Transverse colon (tissue), 4 donors: Measurements from ENCODE around the gene HSPA1L. TPM values are rescaled to one million over a fixed set of nuclear protein-coding genes. Genes with fewer than 3 reads are reported as not detected.
A peak's percentile ranks its signal among the peaks of the same experiment; 100 is the strongest.

Source experiments
- DNase-seq: peaks from one replicate; pipeline ENCODE4 v3.0.0-alpha.2; 2019
- H3K27ac ChIP-seq, 4 donors: fragments of 200-600 bp; sonication (generic); 2 replicates each; pipeline ENCODE4 v1.5.1; 2016 to 2018; ENCODE audit warnings: inconsistent platforms in 4 of 4
- H3K27me3 ChIP-seq: fragments of 200-600 bp; sonication (generic); 2 replicates; pipeline ENCODE4 v1.5.1; 2017; ENCODE audit warnings: inconsistent platforms
- H3K36me3 ChIP-seq, 4 donors: fragments of 200-600 bp; sonication (generic); 2 replicates each; pipeline ENCODE4 v1.5.1; 2017 to 2019; ENCODE audit warnings: inconsistent platforms in 4 of 4
- H3K4me1 ChIP-seq, 4 donors: fragments of 200-600 bp; sonication (generic); 2 replicates each; pipeline ENCODE4 v1.5.1; 2017 to 2020; ENCODE audit warnings: inconsistent platforms in 4 of 4
- H3K4me3 ChIP-seq, 4 donors: fragments of 200-600 bp; sonication (generic); 1 replicate in 1 of 4; 2 replicates in 3 of 4; pipeline versions ENCODE4 v1.5.1 to v1.6.1; 2017 to 2019; ENCODE audit warnings: inconsistent platforms in 4 of 4
- H3K9me3 ChIP-seq, 2 donors: fragments of 200-600 bp; sonication (generic); 2 replicates each; pipeline ENCODE4 v1.5.1; 2017 to 2019; ENCODE audit warnings: inconsistent platforms in 2 of 2
- CTCF ChIP-seq, 5 experiments: fragments of 200-600 bp in 3 of 5; fragments of 450-650 bp in 2 of 5; sonication (generic) in 3 of 5; IDR thresholded peaks; 1 replicate in 2 of 5; 2 replicates in 3 of 5; pipeline ENCODE4 v1.5.1; 2016 to 2017; ENCODE audit warnings: antibody characterized with exemption in 5 of 5, inconsistent platforms in 3 of 5, mild to moderate bottlenecking in 2 of 5, moderate library complexity in 1 of 5
- EP300 ChIP-seq: sonication (generic); formaldehyde crosslinking; IDR thresholded peaks from one replicate; pipeline ENCODE4 v1.6.1; 2017; ENCODE audit warnings: antibody characterized with exemption, low read depth
- POLR2A ChIP-seq: fragments of 450-650 bp; IDR thresholded peaks from one replicate; pipeline ENCODE4 v1.6.1; 2016; ENCODE audit warnings: antibody characterized with exemption, mild to moderate bottlenecking, moderate library complexity
- POLR2AphosphoS5 ChIP-seq, 3 donors: sonication (generic); formaldehyde crosslinking; IDR thresholded peaks; one replicate each; pipeline ENCODE4 v1.6.1; 2016; ENCODE audit warnings: antibody characterized with exemption in 3 of 3
- WGBS, 2 donors: methylation state at CpG; one replicate each; pipeline ENCODE4 v1.1.5; 2018; ENCODE audit warnings: low coverage in 1 of 2; 5-methylcytosine and 5-hydroxymethylcytosine counted together
- in situ Hi-C, 4 donors: fragments of 200-750 bp; cut with MboI; loops; one replicate each; pipeline versions ENCODE4 v1.15.0 to v1.15.1; 2017; ENCODE audit warnings: low sequenced_read_pairs in 3 of 4, low pct_ligation_motif_present in 1 of 4, low pct_unique_long_range_greater_than_20kb in 1 of 4
- intact Hi-C: fragments of 100-400 bp; cut with DNase I; formaldehyde crosslinking; loops from one replicate; pipeline ENCODE4 v1.15.1; 2023; ENCODE audit warnings: low total_unique reads
- total RNA-seq, 4 donors: library from RNA; depleted of rRNA; stranded (reverse); fragments of >200 nt; gene quantifications; one replicate each; pipeline ENCODE4 v1.1.0, GENCODE V29; 2016

HSPA1L gene
- total RNA-seq, 4 donors from 2014 or later, result 0.64 to 0.68 TPM; not detected in 2

GRCh38 chr6:31779908-31780307, 35.2 kb downstream of the HSPA1L start:
- no peak for DNase-seq
- Histone ChIP-seq H3K27ac (no peak overlapping the region), H3K9me3 (no peaks in the 10 kb centered on the region), H3K4me1 (peaks cover 17 to 27% (median 24%) of the 10 kb centered on the region in 4 donors), H3K36me3 (peaks cover 0 to 19% (median 6%) of the 10 kb centered on the region in 4 donors), H3K27me3 (no peaks in the 10 kb centered on the region), H3K4me3 (no peak overlapping the region)
- intact Hi-C loops (no loop called here), in situ Hi-C loops (no loop called here)
- 95% methylated on average over 10 of the region's 10 CpGs; no CpG with 5 or more reads in 1 of the 2 donors for WGBS, 2 donors
- no peak for TF ChIP-seq EP300
- TF ChIP-seq CTCF (IDR thresholded peaks at IDR 0.05), result no peak
- no peak for TF ChIP-seq POLR2A
- no peak for TF ChIP-seq POLR2AphosphoS5 (IDR thresholded peaks at IDR 0.05)

GRCh38 chr6:31778999-31779885, 35.8 kb downstream of the HSPA1L start:
- H3K27me3 ChIP-seq, result no peaks in the 10 kb centered on the region
- TF ChIP-seq POLR2A (no peak), CTCF (IDR thresholded peaks at IDR 0.05) (no peak), POLR2AphosphoS5 (IDR thresholded peaks at IDR 0.05) (no peak), EP300 (no peak)
- WGBS, 2 donors, result 92 to 95% methylated on average over 4 to 42 of the region's 43 CpGs
- no peak overlapping the region for H3K4me3 ChIP-seq
- DNase-seq, result no peak
- no peak overlapping the region for H3K27ac ChIP-seq
- no peaks in the 10 kb centered on the region for H3K9me3 ChIP-seq
- intact Hi-C loops (no loop called here), in situ Hi-C loops (no loop called here)
- H3K4me1 ChIP-seq, result peaks cover 17 to 31% (median 27%) of the 10 kb centered on the region in 4 donors
- peaks cover 0 to 14% (median 3%) of the 10 kb centered on the region in 4 donors for H3K36me3 ChIP-seq

GRCh38 chr6:31778193-31778592, 36.9 kb downstream of the HSPA1L start:
- H3K4me1 ChIP-seq, result peaks cover 17 to 31% (median 27%) of the 10 kb centered on the region in 4 donors
- H3K27me3 ChIP-seq, result no peaks in the 10 kb centered on the region
- H3K36me3 ChIP-seq, result peaks cover 0 to 10% (median 0%) of the 10 kb centered on the region in 4 donors
- intact Hi-C loops, result no loop called here
- TF ChIP-seq POLR2AphosphoS5 (IDR thresholded peaks at IDR 0.05) (no peak), EP300 (no peak), CTCF (IDR thresholded peaks at IDR 0.05) (no peak), POLR2A (no peak)
- WGBS, 2 donors, result 93% methylated on average over 5 of the region's 5 CpGs; no CpG with 5 or more reads in 1 of the 2 donors
- DNase-seq, result no peak
- H3K4me3 ChIP-seq, result no peak overlapping the region
- no peaks in the 10 kb centered on the region for H3K9me3 ChIP-seq
- no peak overlapping the region for H3K27ac ChIP-seq
- in situ Hi-C loops, result no loop called here

GRCh38 chr6:31777667-31778050, 37.4 kb downstream of the HSPA1L start:
- Histone ChIP-seq H3K27me3 (no peaks in the 10 kb centered on the region), H3K4me3 (no peak overlapping the region), H3K9me3 (no peaks in the 10 kb centered on the region), H3K36me3 (peaks cover 0 to 10% (median 0%) of the 10 kb centered on the region in 4 donors), H3K4me1 (peaks cover 17 to 31% (median 27%) of the 10 kb centered on the region in 4 donors), H3K27ac (peak overlapping the region; percentile 42 to 65 (median 52))
- TF ChIP-seq POLR2A (no peak), CTCF (IDR thresholded peaks at IDR 0.05) (no peak), POLR2AphosphoS5 (IDR thresholded peaks at IDR 0.05) (no peak), EP300 (no peak)
- no peak for DNase-seq
- intact Hi-C loops, result no loop called here
- 94 to 100% methylated on average over 1 to 5 of the region's 5 CpGs for WGBS, 2 donors
- in situ Hi-C loops, result no loop called here
